NT2/D1 (cell line): ENCODE data around the gene MDM1.

Source experiments
- DNase-seq: peaks from one replicate; pipeline ENCODE4 v3.0.0-alpha.2; 2011; ENCODE audit warnings: low read depth, low spot score
- H3K27me3 ChIP-seq: 2 replicates; pipeline ENCODE4 v1.6.0; 2011; ENCODE audit warnings: mild to moderate bottlenecking; ENCODE audit not compliant: insufficient read length, insufficient read depth
- H3K36me3 ChIP-seq: 2 replicates; pipeline ENCODE4 v1.6.1; 2011; ENCODE audit warnings: mild to moderate bottlenecking, low read length, mixed read lengths; ENCODE audit not compliant: insufficient read depth, insufficient read length
- H3K4me1 ChIP-seq: 2 replicates; pipeline ENCODE4 v1.5.1; 2011; ENCODE audit not compliant: insufficient read depth, insufficient read length
- H3K4me3 ChIP-seq: 2 replicates; pipeline ENCODE4 v1.5.1; 2011; ENCODE audit warnings: low read depth; ENCODE audit not compliant: insufficient read length
- H3K9ac ChIP-seq: 2 replicates; pipeline ENCODE4 v1.6.0; 2011; ENCODE audit warnings: low read depth; ENCODE audit not compliant: insufficient read length
- H3K9me3 ChIP-seq: 2 replicates; pipeline ENCODE4 v1.5.1; 2011; ENCODE audit warnings: mild to moderate bottlenecking, low read length; ENCODE audit not compliant: insufficient read depth
- SUZ12 ChIP-seq: IDR thresholded peaks from 2 replicates; pipeline ENCODE4 v1.6.1; 2011; ENCODE audit not compliant: insufficient read length, insufficient read depth; ENCODE audit errors: extremely low read depth
- YY1 ChIP-seq: IDR thresholded peaks from 2 replicates; pipeline ENCODE4 v1.6.1; 2011; ENCODE audit not compliant: insufficient read length, insufficient read depth
- ZNF274 ChIP-seq: IDR thresholded peaks from 2 replicates; pipeline ENCODE4 v1.6.1; 2011; ENCODE audit warnings: mild to moderate bottlenecking, low read depth, low read length

The MDM1 gene

GRCh38 chr12:68364328-68364727, 32.2 kb upstream of the MDM1 start:
- TF ChIP-seq YY1: no peak
- H3K36me3 ChIP-seq: no peaks in the 10 kb centered on the region
- H3K27me3 ChIP-seq: no peaks in the 10 kb centered on the region
- H3K9ac ChIP-seq: no peak overlapping the region
- H3K4me1 ChIP-seq: no peaks in the 10 kb centered on the region
- H3K4me3 ChIP-seq: no peak overlapping the region
- H3K9me3 ChIP-seq: no peaks in the 10 kb centered on the region
- no peak for DNase-seq

- no peaks in the 10 kb centered on the region for H3K4me1 ChIP-seq
- no peaks in the 10 kb centered on the region for H3K27me3 ChIP-seq
- no peaks in the 10 kb centered on the region for H3K36me3 ChIP-seq
- DNase-seq: no peak
- no peak overlapping the region for H3K9ac ChIP-seq
- no peak for TF ChIP-seq ZNF274
- no peaks in the 10 kb centered on the region for H3K9me3 ChIP-seq
- no peak overlapping the region for H3K4me3 ChIP-seq
These were observed 29.8 kb upstream of the MDM1 start for GRCh38 chr12:68361953-68362352.

- no peak overlapping the region for H3K4me3 ChIP-seq
- TF ChIP-seq ZNF274: no peak
- no peak for TF ChIP-seq YY1
- no peak for TF ChIP-seq SUZ12
- no peak for DNase-seq
- no peak overlapping the region for H3K9ac ChIP-seq
- H3K4me1 ChIP-seq: no peaks in the 10 kb centered on the region
- H3K27me3 ChIP-seq: no peaks in the 10 kb centered on the region
- H3K36me3 ChIP-seq: no peaks in the 10 kb centered on the region
- no peaks in the 10 kb centered on the region for H3K9me3 ChIP-seq
These were observed 27.5 kb upstream of the MDM1 start for GRCh38 chr12:68359674-68360073.

- DNase-seq: peak; percentile 66
- TF ChIP-seq YY1: no peak
- TF ChIP-seq ZNF274: no peak
- TF ChIP-seq SUZ12: no peak
- Histone ChIP-seq H3K36me3 (no peaks in the 10 kb centered on the region), H3K9ac (peak overlapping the region; percentile 14), H3K4me3 (peak overlapping the region; percentile 6), H3K27me3 (no peaks in the 10 kb centered on the region), H3K9me3 (no peaks in the 10 kb centered on the region), H3K4me1 (no peaks in the 10 kb centered on the region)
These were observed 26.6 kb upstream of the MDM1 start for GRCh38 chr12:68358532-68359485.

- TF ChIP-seq ZNF274: no peak
- no peak for TF ChIP-seq SUZ12
- TF ChIP-seq YY1: no peak
These were observed 24.8 kb upstream of the MDM1 start for GRCh38 chr12:68356986-68357385.

GRCh38 chr12:68356060-68356695, 24.0 kb upstream of the MDM1 start:
- DNase-seq: no peak

More at GRCh38 chr12:68356986-68357385, 24.8 kb upstream of the MDM1 start:
- Histone ChIP-seq H3K27me3 (no peaks in the 10 kb centered on the region), H3K4me1 (no peaks in the 10 kb centered on the region), H3K9me3 (no peaks in the 10 kb centered on the region), H3K9ac (no peak overlapping the region), H3K4me3 (no peak overlapping the region), H3K36me3 (no peaks in the 10 kb centered on the region)
- DNase-seq: no peak

GRCh38 chr12:68354977-68355541, 22.9 kb upstream of the MDM1 start:
- no peaks in the 10 kb centered on the region for H3K27me3 ChIP-seq
- H3K4me1 ChIP-seq: no peaks in the 10 kb centered on the region
- TF ChIP-seq SUZ12: no peak
- no peak for TF ChIP-seq YY1
- no peak for TF ChIP-seq ZNF274
- no peak for DNase-seq
- H3K9ac ChIP-seq: no peak overlapping the region
- no peaks in the 10 kb centered on the region for H3K36me3 ChIP-seq
- H3K4me3 ChIP-seq: no peak overlapping the region
- H3K9me3 ChIP-seq: no peaks in the 10 kb centered on the region

More at GRCh38 chr12:68356060-68356695, 24.0 kb upstream of the MDM1 start:
- no peak overlapping the region for H3K9ac ChIP-seq
- H3K27me3 ChIP-seq: no peaks in the 10 kb centered on the region
- H3K4me3 ChIP-seq: no peak overlapping the region
- no peaks in the 10 kb centered on the region for H3K36me3 ChIP-seq
- TF ChIP-seq ZNF274 (no peak), SUZ12 (no peak)
- H3K4me1 ChIP-seq: no peaks in the 10 kb centered on the region
- H3K9me3 ChIP-seq: no peaks in the 10 kb centered on the region
